HG02798 (cell line): ENCODE measurements around the gene CDKAL1.
"Not testable (repeated sequence)": the region's sequence is repeated elsewhere in the genome, so short reads cannot be mapped to it uniquely, and the experiment has no call there.

Source experiments
- ATAC-seq: cut with Tn5 transposase; IDR thresholded peaks from one replicate; pipeline ENCODE4 v1.9.1; 2021; ENCODE audit warnings: mild to moderate bottlenecking; ENCODE audit not compliant: unreplicated experiment, poor library complexity

Gene CDKAL1

DNA sequence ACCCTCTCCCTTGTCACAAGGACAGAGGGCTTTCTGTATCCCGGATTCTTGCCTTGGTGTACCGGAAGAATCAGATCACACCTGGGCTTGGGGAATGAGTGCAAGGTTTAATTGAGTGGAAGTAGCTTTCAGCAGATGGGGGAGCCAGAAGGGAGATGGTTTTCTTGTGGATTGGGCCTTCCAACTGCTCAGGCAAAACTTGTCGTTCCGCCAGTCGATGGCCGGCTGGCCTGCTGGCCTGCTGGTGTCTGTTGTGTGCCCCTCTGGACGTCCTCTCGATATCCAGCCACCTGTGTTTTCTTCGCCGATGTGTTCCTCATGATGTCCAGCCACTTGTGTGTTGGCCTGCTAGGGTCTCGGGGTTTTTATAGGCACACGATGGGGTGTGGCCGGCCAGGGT, 168.1 kb downstream of the CDKAL1 start:
- no peak for ATAC-seq

GRCh38 chr6:20703049-20703448, 168.8 kb downstream of the CDKAL1 start:
- no peak for ATAC-seq

- no peak for ATAC-seq
Measured at GRCh38 chr6:20704325-20705025, 170.2 kb downstream of the CDKAL1 start.

DNA sequence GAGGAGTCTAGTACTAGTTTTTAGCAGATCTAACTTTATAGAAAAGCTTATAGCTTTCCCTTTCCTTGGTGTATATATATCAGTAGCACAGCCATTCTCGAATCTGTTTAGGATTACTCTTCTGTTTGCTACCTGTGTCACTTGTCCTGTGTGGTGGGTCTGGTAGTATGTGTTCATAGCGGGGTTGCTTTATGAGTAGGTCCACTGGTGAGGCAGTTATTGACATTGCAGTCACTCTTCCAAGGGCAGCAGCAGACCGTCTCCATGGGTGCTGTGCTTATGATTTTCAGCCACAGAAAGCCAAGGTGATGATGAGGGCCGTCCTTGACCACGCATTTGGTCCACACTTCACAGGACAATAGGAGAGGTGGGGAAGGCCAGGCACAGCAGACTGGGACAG, 171.5 kb downstream of the CDKAL1 start:
- no peak for ATAC-seq

DNA sequence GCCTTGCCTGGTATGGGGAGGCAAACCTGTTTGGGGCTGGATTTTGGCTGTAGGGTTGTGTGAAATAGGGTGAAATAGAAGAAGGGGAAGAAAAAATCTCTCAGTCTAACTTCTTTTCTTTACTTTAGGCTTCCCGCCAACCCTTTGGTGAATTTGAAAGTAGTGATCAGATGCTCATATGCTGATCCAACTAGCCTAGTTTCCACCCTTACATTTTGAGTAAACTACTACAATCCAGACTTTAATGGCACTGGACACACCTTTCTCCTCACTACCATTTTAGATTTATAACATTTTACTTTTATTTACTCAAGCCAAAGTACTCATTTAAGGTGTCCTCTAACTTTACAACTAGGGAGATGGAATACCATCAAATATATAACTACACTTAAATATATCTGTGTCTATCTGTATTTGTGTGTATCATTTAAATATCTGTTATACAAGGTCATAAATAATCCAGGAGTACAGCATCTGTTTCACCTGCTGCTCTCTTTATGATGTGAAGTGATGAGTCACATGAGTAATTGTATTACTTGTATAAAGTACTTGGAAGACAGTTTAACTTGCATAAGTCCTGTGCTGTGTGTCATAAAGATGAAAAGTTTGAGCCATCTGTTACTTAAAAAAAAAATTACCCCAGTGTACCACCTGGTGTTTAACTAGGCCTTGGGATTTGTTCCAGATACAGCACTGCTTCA, 172.1 kb downstream of the CDKAL1 start:
- ATAC-seq: peak; percentile 36

DNA sequence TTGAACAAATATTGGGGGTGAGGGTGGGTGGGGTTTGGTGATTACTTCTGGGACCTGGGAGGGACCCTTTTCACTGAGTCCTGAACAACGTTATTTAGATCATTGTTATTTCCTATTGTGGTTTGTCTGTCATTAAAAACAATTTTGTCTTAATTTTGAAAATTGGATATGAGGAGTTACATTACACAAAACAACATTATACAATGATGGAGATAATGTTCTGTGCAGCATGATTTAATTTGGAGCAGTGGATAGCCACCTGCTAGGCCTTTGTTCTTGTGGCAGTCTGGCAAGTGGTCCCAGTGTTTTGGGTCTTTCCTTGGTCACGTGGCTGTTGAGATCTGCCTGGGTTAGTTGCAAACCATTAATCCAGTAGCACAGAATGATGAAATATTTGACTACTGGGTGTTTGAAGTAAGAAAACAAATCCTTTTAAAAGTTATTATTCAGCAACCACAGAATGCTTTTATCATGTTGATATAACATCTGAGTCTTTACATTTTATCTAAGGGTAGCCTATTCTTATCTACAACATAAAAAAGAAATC, 172.8 kb downstream of the CDKAL1 start:
- no peak for ATAC-seq

- ATAC-seq: no peak
Measured at GRCh38 chr6:20707870-20708269, 173.6 kb downstream of the CDKAL1 start.

- ATAC-seq: peak; percentile 85
Measured at GRCh38 chr6:20708367-20709124, 174.3 kb downstream of the CDKAL1 start.

DNA sequence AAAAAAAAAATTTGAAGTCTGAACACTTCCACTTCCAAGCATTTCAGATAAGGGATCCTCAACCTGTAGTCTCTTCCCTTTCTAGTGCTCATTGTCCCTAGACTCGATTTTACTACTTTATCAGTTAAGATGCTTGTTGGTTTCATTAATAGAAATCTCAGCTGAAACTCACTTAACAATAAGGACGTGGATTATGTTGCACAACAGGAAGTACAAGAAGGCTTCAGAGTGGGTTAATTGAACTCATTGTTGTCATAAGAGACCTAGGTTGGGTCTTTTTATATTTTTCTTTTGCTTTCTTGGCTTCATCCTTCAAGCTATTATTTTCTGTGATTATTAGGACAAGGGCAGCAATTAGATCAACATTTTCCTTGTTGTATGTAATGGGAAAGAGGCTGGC, 175.2 kb downstream of the CDKAL1 start:
- no peak for ATAC-seq

- ATAC-seq: no peak
Measured at GRCh38 chr6:20710341-20710740, 176.1 kb downstream of the CDKAL1 start.

GRCh38 chr6:20711518-20711917, 177.3 kb downstream of the CDKAL1 start:
- no peak for ATAC-seq

GRCh38 chr6:20712011-20712410, 177.8 kb downstream of the CDKAL1 start:
- no peak for ATAC-seq

DNA sequence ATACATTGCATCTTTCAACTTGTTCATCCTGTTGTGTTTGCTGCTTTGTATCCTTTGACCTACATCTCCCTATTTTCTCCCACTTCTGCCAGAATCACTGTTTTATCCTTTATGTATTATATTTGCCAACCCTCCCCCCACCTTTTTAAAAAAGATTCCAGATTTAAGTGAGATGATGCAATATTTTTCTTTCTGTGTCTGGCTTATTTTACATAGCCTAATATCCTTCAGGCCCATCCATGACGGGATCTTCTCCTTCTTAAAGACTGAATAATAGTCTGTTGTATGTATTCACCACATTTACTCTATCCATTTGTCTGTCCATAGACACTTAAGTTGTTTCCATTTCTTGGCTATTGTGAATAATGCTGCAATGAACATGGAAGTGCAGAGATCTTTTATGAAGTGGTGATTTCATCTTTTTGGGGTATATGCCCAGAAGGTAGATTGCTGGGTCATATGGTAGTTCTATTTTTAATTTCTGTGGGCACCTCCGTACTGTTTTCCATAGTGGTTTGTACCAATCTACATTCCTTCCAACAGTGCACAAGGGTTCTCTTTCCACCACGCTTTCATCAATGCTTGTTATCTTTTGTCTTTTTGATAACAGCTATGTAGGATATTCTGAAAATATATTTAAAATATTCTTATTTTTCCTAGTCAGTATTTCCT, 181.0 kb downstream of the CDKAL1 start:
- ATAC-seq: no peak

DNA sequence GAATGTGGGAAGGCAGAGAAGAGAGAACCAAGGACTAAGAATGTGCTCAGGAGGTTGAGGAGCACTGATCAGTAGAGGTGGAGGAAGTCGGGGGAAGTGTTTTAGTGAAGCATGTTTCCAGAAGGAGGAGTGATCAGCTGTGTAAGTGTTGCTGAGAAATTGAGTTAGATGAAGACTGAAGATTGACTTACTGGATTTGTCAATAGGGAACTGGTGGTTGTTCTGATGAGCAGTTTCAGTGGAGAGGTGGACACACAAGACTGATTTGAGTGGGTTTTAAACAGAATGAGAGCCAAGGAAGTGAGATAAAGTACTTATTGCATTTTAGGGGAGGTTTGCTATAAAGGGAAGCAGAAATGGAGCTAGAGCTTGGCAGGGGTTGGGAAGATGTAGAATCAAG, 182.6 kb downstream of the CDKAL1 start:
- peak; percentile 84 for ATAC-seq

DNA sequence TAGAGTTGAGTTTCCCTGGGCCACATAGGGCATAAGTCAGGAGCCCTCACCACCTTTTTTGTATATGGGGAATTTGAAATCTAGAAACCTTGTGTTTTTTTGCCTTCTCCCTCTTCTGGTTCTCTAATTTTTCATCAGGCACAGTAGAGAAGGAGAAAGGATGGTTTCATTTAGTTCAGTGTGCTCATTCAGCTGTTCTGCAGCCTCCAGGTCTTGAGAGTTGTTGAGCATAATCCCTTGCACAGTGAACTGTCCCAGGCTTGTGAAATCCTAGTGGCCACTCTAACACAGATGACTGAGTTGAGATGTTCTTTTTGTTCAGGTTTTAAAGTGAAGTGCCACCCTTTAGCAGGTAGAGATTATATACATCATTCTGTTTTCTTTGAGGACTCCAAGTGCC, 183.5 kb downstream of the CDKAL1 start:
- ATAC-seq: peak; percentile 40

GRCh38 chr6:20718705-20719653, 184.7 kb downstream of the CDKAL1 start:
- ATAC-seq: no peak

DNA sequence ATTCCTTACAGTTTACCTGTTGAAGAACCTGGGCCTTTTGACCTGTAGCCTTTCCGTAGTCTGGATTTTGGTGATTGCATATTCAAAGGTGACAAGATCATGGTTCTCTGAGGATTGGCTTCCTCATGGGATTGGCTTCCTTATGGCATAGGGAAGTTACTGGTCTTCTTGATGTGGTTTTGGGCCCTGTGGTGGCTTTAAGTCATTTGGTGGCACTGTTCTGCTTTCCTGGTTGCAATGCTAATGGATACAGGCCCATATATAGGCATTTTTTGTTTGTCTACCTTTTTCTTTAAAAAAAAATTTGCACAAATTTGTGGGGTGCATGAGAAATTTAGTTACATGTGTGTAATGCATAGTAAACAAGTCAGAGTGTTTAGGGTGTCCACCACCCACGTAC, 185.7 kb downstream of the CDKAL1 start:
- ATAC-seq: no peak

- ATAC-seq: not testable (repeated sequence)
Measured at GRCh38 chr6:20721121-20721520, 186.9 kb downstream of the CDKAL1 start.

GRCh38 chr6:20722455-20722854, 188.2 kb downstream of the CDKAL1 start:
- peak; percentile 76 for ATAC-seq
